KOPT-K1 (cell line): Measurements from ENCODE around the gene MARK3.
"Not testable (repeated sequence)": the region's sequence is repeated elsewhere in the genome, so short reads cannot be mapped to it uniquely, and the experiment has no call there.

Source experiments
- H3K27ac ChIP-seq: fragments of 200-600 bp; sonication (generic); 2 replicates; pipeline ENCODE4 v1.5.1; 2016; ENCODE audit warnings: antibody characterized with exemption, mild to moderate bottlenecking, low read depth, low read length; ENCODE audit not compliant: poor library complexity, severe bottlenecking
- H3K36me3 ChIP-seq: fragments of 200-600 bp; sonication (generic); 2 replicates; pipeline ENCODE4 v1.5.1; 2017; ENCODE audit warnings: antibody characterized with exemption, mild to moderate bottlenecking, low read length, moderate library complexity; ENCODE audit not compliant: insufficient read depth
- H3K9me3 ChIP-seq: fragments of 200-600 bp; sonication (generic); 2 replicates; pipeline ENCODE4 v1.5.1; 2017; ENCODE audit warnings: antibody characterized with exemption, low read length, mild to moderate bottlenecking; ENCODE audit not compliant: insufficient read depth, poor library complexity, severe bottlenecking

The MARK3 gene

DNA sequence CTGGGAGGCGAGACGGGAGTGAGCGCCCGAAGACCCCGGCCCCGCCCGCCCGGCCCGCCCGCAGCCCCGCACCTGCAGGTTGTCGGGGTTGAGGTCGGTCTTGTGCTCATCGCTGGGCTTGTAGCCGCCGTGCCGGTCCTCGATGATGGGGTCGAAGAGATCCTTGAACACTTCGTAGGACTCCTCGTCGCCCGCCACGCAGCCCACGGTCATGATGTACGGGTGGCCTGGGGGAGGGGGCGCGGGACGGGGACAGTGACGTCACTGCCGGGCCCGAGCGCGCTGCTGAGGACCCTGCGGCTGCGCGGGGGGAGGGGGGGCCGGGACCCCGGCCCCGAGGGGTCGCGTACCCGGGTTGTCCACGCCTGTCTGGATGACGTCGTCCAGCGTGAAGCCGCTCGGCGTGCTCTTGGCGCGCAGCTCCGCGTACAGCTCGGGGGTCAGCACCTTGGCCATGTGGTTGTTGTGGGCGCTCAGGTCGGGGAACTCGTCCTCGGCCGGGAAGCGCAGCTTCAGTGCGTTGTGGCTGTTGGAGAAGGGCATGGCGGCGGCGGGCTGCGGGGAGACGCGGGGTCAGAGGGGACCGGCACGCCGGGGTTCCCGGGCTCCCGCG lies 136.8 kb downstream of the MARK3 start:
- H3K27ac ChIP-seq, result no peak overlapping the region
- H3K36me3 ChIP-seq, result no peaks in the 10 kb centered on the region

GRCh38 chr14:103522649-103523574 lies 137.7 kb downstream of the MARK3 start, which contains the start of gene CKB:
CKB (minus strand) TSS chr14:103522830; CDS start chr14:103522493, 337 bp downstream.
- Histone ChIP-seq H3K36me3 (no peaks in the 10 kb centered on the region), H3K9me3 (no peaks in the 10 kb centered on the region), H3K27ac (no peak within 1 kb of the TSS)

More for the DNA sequence above, 136.8 kb downstream of the MARK3 start:
- no peaks in the 10 kb centered on the region for H3K9me3 ChIP-seq

DNA sequence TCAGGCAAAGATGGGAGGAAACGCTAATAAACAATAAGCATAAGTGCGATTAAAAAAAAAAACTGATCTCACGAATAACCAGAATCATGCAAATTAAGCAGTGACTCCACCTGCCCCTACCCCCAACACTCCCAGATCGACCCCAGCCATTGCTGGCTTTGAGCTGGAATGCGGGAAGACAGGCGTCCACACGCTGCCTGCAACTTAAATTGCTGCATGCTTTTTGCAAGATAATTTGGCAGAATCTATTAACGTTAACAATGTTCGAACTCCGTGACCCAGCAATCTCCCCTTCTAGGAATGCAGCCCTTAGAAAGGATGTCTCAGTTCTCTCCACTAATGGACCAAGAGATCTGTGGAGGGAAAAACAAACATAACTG lies 138.3 kb downstream of the MARK3 start:
- H3K36me3 ChIP-seq, result no peaks in the 10 kb centered on the region
- no peaks in the 10 kb centered on the region for H3K9me3 ChIP-seq
- H3K27ac ChIP-seq, result no peak overlapping the region

DNA sequence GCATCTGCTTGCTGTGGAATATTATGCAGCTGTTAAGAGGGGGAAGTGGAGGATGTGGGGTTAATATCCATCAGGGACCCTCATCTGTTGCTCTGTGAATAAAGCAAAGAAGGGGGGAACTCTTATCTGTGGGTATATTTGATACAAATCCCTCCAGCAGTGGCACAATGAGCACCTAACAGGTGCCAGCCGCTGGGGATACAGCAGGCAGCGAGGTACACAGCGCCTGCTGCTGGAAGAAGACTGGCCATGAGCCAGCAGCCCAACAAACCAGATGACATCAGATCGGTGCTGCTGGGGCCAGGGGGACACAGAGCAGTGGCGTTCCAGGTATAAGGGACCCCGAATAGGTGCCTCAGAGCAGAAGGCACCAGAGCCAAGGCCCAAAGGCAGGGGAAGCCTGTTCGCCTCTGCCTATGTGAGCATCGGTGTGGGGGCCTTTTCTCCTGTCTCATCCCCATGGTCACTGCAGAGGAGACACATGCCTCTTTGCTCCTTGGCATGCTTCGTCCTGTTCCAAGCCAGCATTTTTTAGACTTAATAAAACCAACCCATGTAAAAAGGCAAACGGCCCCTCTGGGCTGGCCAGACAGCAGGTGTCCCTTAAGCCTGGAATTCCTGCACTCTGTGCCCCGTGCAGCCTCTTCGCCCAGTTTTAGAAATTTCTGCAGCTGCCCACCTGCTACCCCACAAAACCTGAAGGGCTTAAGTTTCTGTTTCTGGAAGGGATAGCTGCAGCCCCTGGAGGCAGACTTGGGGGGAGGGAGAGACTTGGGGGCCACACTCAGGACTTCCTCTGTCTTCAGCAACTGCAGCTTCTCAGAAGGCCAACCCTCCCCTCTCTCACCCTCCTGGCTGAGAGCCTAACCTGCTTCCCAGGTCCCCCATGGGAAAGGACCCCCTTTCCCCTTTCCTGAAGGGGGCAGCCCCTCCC lies 139.1 kb downstream of the MARK3 start:
- no peaks in the 10 kb centered on the region for H3K36me3 ChIP-seq
- H3K27ac ChIP-seq, result no peak overlapping the region
- no peaks in the 10 kb centered on the region for H3K9me3 ChIP-seq

- H3K9me3 ChIP-seq, H3K36me3 ChIP-seq, H3K27ac ChIP-seq: not testable (repeated sequence)
Observed at GRCh38 chr14:103525430-103526246, 140.4 kb downstream of the MARK3 start.

DNA sequence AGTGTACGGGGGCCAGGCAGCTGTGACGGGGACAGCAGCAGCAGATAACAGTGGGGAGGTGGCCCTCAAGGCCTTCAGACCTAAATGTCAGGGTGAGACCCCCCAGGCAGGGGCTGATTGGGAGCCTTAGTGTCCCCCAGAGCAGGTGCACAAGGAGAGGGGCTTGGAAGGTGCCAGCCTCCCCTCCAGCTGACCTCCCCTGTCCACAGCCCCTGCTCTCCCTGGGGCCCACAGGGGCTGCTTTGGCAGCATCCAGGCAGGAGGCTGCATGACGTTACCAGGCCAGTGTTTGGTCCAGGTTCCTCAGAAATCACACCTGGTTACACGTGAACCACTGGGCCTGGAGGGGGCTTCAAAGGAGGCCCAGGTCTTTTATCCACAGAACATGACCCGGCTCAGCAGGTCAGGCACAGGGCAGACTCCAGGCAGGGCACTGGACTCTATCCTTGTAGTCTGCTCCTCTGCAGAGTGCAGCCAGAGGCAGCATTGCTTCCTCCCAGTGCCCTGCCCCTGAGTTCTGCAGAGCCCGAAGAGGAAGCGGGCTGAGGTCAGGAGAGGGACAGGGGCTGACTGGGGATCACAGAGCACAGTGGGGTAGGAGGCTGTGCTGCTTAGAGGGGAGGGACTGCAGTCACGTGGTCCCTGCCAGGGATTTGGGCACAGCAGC lies 141.2 kb downstream of the MARK3 start:
- H3K27ac ChIP-seq, result no peak overlapping the region
- H3K9me3 ChIP-seq, result no peaks in the 10 kb centered on the region
- peaks cover 9% of the 10 kb centered on the region; the same call in 1 of the 2 replicates for H3K36me3 ChIP-seq

GRCh38 chr14:103526914-103527248 lies 141.7 kb downstream of the MARK3 start:
- H3K27ac ChIP-seq, result no peak overlapping the region
- H3K9me3 ChIP-seq, result no peaks in the 10 kb centered on the region
- H3K36me3 ChIP-seq, result peaks cover 14% of the 10 kb centered on the region; the same call in 1 of the 2 replicates

DNA sequence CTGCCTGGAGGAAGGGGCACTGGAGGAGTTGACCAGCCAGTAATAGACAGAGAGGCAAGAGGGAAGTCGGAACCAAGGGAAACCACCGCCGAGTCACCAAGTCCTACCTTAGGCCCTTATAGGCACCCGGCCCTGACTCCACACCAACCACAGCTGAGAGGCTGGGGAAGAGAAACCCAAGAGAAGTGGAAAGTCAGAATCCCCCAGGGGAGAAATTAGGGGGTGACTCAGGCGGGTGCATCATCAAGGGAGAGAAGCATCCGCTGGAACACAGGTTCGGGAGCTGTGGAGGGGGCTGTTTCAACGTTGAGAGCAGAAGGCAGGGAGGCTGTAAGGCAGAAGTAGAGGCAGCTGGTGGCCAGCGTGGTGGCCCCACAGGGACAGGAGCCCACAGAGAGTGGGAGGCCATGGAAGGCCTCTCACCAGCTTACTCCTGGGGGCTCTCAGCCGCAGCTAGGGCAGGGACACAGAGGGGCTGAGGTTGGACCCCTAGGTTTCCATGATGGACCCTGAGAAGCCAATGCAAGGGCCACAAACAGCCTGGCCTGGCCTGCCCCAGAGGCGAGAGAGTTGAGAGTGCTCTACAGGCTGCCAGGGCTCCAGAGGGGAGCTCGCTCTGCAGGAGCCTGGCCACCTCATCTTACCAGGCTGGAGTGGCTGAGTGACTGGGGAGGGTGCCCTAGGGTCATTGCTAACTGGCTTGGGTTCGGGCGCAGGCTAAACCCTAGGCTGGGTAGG lies 142.4 kb downstream of the MARK3 start:
- H3K27ac ChIP-seq, result no peak overlapping the region
- H3K9me3 ChIP-seq, result no peaks in the 10 kb centered on the region
- H3K36me3 ChIP-seq, result peaks cover 20% of the 10 kb centered on the region; the same call in 1 of the 2 replicates

GRCh38 chr14:103528146-103528586 lies 143.0 kb downstream of the MARK3 start:
- no peaks in the 10 kb centered on the region for H3K9me3 ChIP-seq
- H3K27ac ChIP-seq, result peak overlapping the region; percentile 74
- H3K36me3 ChIP-seq, result peaks cover 26% of the 10 kb centered on the region; the same call in 1 of the 2 replicates

DNA sequence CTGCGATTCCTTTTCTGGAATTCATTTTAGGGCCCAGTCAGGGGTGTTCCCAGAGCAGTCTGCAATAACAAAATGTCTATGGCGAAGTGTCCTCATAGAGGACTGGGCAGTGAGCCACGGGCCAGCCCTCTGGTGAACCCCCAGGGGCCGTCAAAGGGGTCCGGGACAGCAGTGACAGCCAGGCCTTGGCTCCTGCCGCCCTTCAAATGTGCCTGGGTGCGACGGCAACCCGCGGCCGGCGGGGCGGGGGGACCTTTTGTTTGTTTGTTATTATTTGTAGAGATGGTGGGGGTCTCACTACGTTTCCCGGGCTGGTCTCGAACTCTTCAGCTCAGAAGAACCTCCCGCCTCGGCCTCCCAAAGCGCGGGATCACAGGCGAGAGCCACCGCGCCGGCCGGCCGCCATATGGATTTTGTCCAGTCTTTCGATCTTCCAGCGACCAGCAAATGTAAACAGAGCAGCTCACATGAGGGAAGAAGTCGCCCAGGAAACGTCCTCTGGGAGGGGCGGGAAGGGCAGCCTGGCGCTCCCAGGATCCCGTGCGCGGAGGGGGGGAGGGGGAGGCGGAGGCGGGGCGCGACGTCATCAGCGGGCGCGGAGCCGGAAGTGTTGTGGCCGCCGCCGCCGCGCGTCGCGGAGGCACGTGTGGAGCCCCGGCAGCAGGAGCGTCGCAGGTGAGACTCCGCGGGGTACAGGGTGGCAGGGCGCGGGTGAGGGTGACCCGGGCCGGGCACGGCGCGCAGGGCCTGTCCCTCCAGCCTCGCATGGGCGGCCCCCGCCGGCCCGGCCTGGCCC lies 143.6 kb downstream of the MARK3 start, which contains the start of gene TRMT61A:
TRMT61A (plus strand) TSS at position 610 of the 796 bp plus-strand sequence. CDS start 783 bp downstream, outside the sequence.
- Histone ChIP-seq H3K36me3 (peaks cover 33% of the 10 kb centered on the region; the same call in 1 of the 2 replicates), H3K27ac (peak within 1 kb of the TSS; percentile 74), H3K9me3 (no peaks in the 10 kb centered on the region)

DNA sequence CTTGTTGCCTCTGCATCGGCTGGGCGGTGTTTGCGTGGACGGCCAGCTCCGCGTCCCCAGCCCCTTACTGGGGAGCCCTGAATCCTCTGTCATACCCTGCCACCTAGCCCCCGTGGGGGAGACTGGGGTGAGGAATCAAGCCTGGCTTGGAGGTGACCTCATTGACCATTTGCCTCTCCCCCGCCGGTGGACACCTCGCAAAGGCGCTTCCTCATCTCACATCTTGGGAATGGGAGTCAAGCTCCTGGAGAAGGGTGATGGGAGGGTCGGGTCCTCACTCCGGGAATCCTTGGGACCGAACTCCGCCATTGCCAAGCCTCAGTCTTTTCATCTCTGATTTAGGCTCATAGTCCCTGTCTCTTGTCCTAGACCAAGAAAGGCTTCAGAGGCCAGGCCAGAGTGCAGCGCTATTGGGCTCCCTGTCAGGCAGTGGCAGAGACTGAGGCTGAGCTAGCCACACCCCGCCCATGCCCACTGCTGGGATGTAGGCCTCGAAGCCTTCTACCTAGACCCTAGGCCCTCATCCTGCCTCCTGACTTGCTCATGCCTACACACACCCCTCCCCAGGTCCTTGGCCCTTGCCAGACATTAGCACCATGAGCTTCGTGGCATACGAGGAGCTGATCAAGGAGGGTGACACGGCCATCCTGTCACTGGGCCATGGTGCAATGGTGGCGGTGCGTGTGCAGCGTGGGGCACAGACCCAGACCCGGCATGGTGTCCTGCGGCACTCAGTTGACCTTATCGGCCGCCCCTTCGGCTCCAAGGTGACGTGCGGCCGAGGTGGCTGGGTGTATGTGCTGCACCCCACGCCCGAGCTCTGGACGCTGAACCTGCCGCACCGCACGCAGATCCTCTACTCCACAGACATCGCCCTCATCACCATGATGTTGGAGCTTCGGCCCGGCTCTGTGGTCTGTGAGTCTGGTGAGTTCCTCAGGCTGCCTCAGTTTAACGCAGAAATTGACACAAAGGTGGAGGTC lies 144.5 kb downstream of the MARK3 start:
- H3K27ac ChIP-seq, result peak overlapping the region; percentile 74
- peaks cover 37% of the 10 kb centered on the region; the same call in 1 of the 2 replicates for H3K36me3 ChIP-seq
- no peaks in the 10 kb centered on the region for H3K9me3 ChIP-seq
